Smooth muscle cell (in vitro differentiated cells): ENCODE data around the gene MEA1. TPM values are rescaled to one million over a fixed set of nuclear protein-coding genes. Genes with fewer than 3 reads are reported as not detected.

Experiments used
- DNase-seq: peaks from one replicate; lab custom pipeline; 2025; ENCODE audit not compliant: unreplicated experiment; lab: John Stamatoyannopoulos, UW
- H2AFZ ChIP-seq: fragments of 200-600 bp; sonication (generic); 2 replicates; pipeline ENCODE4 v1.6.0; 2016; ENCODE audit warnings: antibody characterized with exemption, low read depth, mild to moderate bottlenecking
- H3F3A ChIP-seq: fragments of 200-600 bp; sonication (generic); 2 replicates; pipeline ENCODE4 v1.6.0; 2017; ENCODE audit warnings: antibody characterized with exemption, low read depth
- H3K27ac ChIP-seq: fragments of 200-600 bp; sonication (generic); 2 replicates; pipeline ENCODE4 v1.5.1; 2016; ENCODE audit warnings: low read depth, mild to moderate bottlenecking
- H3K27me3 ChIP-seq: fragments of 200-600 bp; sonication (generic); 2 replicates; pipeline ENCODE4 v1.6.1; 2016; ENCODE audit warnings: low read depth, mild to moderate bottlenecking
- H3K36me3 ChIP-seq: fragments of 200-600 bp; sonication (generic); 2 replicates; pipeline ENCODE4 v1.5.1; 2016; ENCODE audit warnings: low read depth
- H3K4me1 ChIP-seq: fragments of 200-600 bp; sonication (generic); 2 replicates; pipeline ENCODE4 v1.5.1; 2016; ENCODE audit warnings: low read depth
- H3K4me2 ChIP-seq: fragments of 200-600 bp; sonication (generic); 2 replicates; pipeline ENCODE4 v1.6.0; 2016; ENCODE audit warnings: mild to moderate bottlenecking
- H3K4me3 ChIP-seq: fragments of 200-600 bp; sonication (generic); 2 replicates; pipeline ENCODE4 v1.5.1; 2016; ENCODE audit warnings: mild to moderate bottlenecking
- H3K79me2 ChIP-seq: fragments of 200-600 bp; sonication (generic); 2 replicates; pipeline ENCODE4 v1.6.0; 2016; ENCODE audit warnings: low read depth, mild to moderate bottlenecking
- H3K9ac ChIP-seq: fragments of 200-600 bp; sonication (generic); 2 replicates; pipeline ENCODE4 v1.6.0; 2016; ENCODE audit warnings: low read depth
- H3K9me3 ChIP-seq: fragments of 200-600 bp; sonication (generic); replicated peaks from 2 replicates; pipeline ENCODE4 v1.5.1; 2016; ENCODE audit warnings: low read depth
- H4K20me1 ChIP-seq: fragments of 200-600 bp; sonication (generic); 2 replicates; pipeline ENCODE4 v1.6.0; 2016; ENCODE audit warnings: low read depth
- WGBS: methylation state at CpG from one replicate; pipeline ENCODE4 v1.1.7; 2016; ENCODE audit warnings: low lambda C conversion rate; 5-methylcytosine and 5-hydroxymethylcytosine counted together
- polyA plus RNA-seq: library from polyadenylated mRNA; unstranded; fragments of >200 nt; fragmentation: Nextera tagmentation; extraction: Ambion mirVana; gene quantifications from 2 replicates; pipeline ENCODE4 v1.2.1, GENCODE V29; 2016
- total RNA-seq: library from RNA; depleted of rRNA; stranded (reverse); fragments of >200 nt; gene quantifications from 2 replicates; pipeline ENCODE4 v1.2.3, GENCODE V29; 2014
- TF ChIP-seq, protein P1 (sequence below): fragments of 200-600 bp; sonication (generic); IDR thresholded peaks from 2 replicates; pipeline ENCODE4 v1.5.1; 2017; ENCODE audit warnings: borderline replicate concordance, mild to moderate bottlenecking, antibody characterized with exemption; ENCODE audit not compliant: insufficient read depth, poor library complexity, severe bottlenecking

Gene MEA1
- total and polyA plus RNA-seq, 2 experiments from 2014 or later, result 86.7 to 154 TPM

DNA sequence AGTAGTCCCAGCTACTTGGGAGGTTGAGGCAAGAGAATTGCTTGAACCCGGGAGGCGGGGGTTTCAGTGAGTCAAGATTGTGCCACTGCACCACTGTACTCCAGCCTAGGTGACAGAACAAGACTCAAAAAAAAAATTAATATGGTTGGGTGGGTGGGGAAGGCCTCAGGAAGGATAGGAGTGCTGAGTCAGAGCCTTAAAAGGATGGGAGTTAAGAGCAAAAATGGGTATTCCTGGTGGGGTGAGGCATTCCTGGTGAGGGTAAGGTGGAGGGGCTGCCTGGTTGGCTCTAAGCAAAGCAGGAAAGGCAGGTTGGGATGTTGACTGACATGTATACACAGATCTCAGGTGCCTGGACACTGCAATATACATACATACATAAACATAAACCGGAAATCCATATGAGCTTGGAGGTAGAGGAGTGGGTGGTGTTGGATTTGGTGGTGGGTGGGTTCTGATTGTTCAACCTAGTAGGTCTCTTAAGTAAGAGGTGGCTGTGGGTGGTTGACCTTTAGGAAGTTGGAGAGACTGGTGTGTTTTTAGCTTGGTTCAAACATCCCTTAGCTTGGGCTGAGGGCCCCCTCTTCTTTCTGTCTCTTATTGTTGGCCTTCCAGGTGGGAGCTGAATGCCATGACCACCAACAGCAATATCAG, 6.4 kb upstream of the MEA1 start:
- DNase-seq, result no peak
- peak overlapping the region; percentile 86 for H3K27ac ChIP-seq
- H3K9me3 ChIP-seq, result no peaks in the 10 kb centered on the region
- H3K36me3 ChIP-seq, result no peaks in the 10 kb centered on the region
- H3K4me3 ChIP-seq, result no peak overlapping the region
- TF ChIP-seq, protein P1, sequence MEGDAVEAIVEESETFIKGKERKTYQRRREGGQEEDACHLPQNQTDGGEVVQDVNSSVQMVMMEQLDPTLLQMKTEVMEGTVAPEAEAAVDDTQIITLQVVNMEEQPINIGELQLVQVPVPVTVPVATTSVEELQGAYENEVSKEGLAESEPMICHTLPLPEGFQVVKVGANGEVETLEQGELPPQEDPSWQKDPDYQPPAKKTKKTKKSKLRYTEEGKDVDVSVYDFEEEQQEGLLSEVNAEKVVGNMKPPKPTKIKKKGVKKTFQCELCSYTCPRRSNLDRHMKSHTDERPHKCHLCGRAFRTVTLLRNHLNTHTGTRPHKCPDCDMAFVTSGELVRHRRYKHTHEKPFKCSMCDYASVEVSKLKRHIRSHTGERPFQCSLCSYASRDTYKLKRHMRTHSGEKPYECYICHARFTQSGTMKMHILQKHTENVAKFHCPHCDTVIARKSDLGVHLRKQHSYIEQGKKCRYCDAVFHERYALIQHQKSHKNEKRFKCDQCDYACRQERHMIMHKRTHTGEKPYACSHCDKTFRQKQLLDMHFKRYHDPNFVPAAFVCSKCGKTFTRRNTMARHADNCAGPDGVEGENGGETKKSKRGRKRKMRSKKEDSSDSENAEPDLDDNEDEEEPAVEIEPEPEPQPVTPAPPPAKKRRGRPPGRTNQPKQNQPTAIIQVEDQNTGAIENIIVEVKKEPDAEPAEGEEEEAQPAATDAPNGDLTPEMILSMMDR, result no peak
- peaks cover 56% of the 10 kb centered on the region for H3K79me2 ChIP-seq
- H3K4me1 ChIP-seq, result peaks cover 16% of the 10 kb centered on the region
- peaks cover 32% of the 10 kb centered on the region for H3F3A ChIP-seq
- no peak overlapping the region for H3K9ac ChIP-seq
- 97% methylated on average over 3 of the region's 3 CpGs for WGBS
- H4K20me1 ChIP-seq, result peaks cover 43% of the 10 kb centered on the region
- no peaks in the 10 kb centered on the region for H3K27me3 ChIP-seq
- H3K4me2 ChIP-seq, result peak overlapping the region; percentile 100
- H2AFZ ChIP-seq, result no peak overlapping the region

DNA sequence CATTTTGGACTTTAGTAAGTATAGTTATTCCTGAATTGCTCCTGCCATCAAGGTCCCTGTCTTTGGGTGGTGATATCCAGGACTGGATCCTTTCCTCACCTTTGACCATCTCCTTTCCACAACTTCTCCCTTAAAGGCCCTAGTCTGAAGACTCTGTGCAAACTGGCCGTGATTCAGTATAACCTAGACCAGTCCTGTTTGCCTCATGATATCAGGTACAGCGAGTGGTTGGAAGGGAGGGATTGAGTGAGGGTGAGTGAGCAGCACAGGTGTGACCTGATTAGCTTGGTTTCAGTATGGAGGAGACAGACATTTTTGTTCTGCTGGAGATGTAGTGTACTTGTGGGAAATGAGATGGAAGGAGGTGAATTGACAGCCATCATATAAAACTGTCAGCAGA, 5.4 kb upstream of the MEA1 start:
- no peaks in the 10 kb centered on the region for H3K27me3 ChIP-seq
- H3K9me3 ChIP-seq, result no peaks in the 10 kb centered on the region
- H3F3A ChIP-seq, result peaks cover 27% of the 10 kb centered on the region
- peaks cover 16% of the 10 kb centered on the region for H3K4me1 ChIP-seq
- no peak overlapping the region for H3K4me3 ChIP-seq
- no peak overlapping the region for H3K9ac ChIP-seq
- 96% methylated on average over 2 of the region's 2 CpGs for WGBS
- TF ChIP-seq, protein P1, result no peak
- no peak overlapping the region for H3K4me2 ChIP-seq
- peaks cover 35% of the 10 kb centered on the region for H4K20me1 ChIP-seq
- no peak for DNase-seq
- peaks cover 61% of the 10 kb centered on the region for H3K79me2 ChIP-seq
- H3K27ac ChIP-seq, result no peak overlapping the region
- no peak overlapping the region for H2AFZ ChIP-seq
- H3K36me3 ChIP-seq, result no peaks in the 10 kb centered on the region

DNA sequence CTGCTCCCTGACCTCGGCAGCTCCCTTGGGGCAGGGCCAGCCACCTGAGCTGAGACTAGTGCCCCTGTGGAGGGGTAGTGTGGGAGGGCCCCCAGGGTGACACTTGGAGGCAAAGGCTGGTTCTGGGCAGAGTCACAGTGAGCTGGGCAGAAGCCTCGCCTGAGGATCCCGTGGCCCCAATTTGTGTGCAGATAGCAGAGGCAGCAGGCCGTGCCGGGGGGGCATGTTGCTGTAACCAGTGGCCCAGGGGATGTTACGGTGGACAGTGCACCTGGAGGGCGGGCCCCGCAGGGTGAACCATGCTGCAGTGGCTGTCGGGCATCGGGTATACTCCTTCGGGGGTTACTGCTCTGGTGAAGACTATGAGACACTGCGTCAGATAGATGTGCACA, 3.2 kb upstream of the MEA1 start:
- Histone ChIP-seq H3F3A (peaks cover 27% of the 10 kb centered on the region), H3K4me2 (no peak overlapping the region), H3K79me2 (peaks cover 54% of the 10 kb centered on the region), H3K27me3 (no peaks in the 10 kb centered on the region), H3K4me1 (peaks cover 13% of the 10 kb centered on the region), H2AFZ (no peak overlapping the region), H4K20me1 (peaks cover 20% of the 10 kb centered on the region), H3K9ac (no peak overlapping the region), H3K4me3 (no peak overlapping the region), H3K9me3 (no peaks in the 10 kb centered on the region), H3K27ac (no peak overlapping the region), H3K36me3 (no peaks in the 10 kb centered on the region)
- WGBS, result 97% methylated on average over 12 of the region's 12 CpGs
- no peak for DNase-seq
- TF ChIP-seq, protein P1, result no peak

DNA sequence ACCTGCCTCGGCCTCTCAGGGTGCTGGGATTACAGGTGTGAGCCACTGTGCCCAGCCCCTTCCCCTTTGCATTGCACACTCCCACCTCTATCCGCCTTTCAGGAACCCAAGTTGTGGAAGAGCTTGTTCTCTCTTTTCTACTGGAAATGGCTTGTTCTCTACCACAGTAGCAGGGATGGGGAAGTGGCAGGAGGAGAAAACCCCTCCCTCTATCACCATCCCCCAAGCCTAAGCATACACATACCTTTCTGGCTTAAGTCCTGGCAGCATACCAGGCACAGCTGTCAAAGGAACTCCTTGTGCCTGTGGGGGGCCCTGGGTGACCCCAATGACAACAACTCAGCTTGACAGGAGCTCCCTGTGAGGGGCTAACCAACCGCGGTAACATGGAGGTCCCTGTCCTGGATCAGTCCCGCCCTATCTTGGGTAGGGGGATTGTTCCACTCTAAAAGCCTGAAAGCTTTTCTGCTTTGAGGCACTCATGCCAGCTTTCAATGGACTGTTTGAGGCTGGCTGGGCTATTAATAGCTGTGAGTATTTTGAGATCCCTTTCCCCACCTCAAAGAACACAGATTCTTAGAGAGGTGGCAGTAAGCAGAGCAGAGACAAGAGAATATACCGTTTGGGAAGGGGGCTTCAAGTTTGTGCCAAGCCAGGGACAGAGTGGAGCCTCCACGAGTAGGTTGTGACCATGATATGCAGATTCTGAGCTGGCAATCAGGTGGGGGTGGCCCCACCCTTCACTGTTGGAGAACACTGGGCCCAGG, 2.6 kb upstream of the MEA1 start:
- peaks cover 20% of the 10 kb centered on the region for H4K20me1 ChIP-seq
- H3K27me3 ChIP-seq, result no peaks in the 10 kb centered on the region
- H3K4me1 ChIP-seq, result peaks cover 13% of the 10 kb centered on the region
- H3K27ac ChIP-seq, result no peak overlapping the region
- no peak overlapping the region for H3K4me3 ChIP-seq
- no peak overlapping the region for H3K9ac ChIP-seq
- peaks cover 51% of the 10 kb centered on the region for H3K79me2 ChIP-seq
- TF ChIP-seq, protein P1, result no peak
- H3K36me3 ChIP-seq, result no peaks in the 10 kb centered on the region
- H3K9me3 ChIP-seq, result no peaks in the 10 kb centered on the region
- no peak overlapping the region for H3K4me2 ChIP-seq
- peaks cover 24% of the 10 kb centered on the region for H3F3A ChIP-seq
- DNase-seq, result no peak
- 92% methylated on average over 7 of the region's 7 CpGs for WGBS
- H2AFZ ChIP-seq, result no peak overlapping the region
